K562 (cell line): ENCODE data around the gene LHB. TPM values are rescaled to one million over a fixed set of nuclear protein-coding genes. Genes with fewer than 3 reads are reported as not detected.
A peak's percentile ranks its signal among the peaks of the same experiment; 100 is the strongest.

Source experiments
- FOSL1 ChIP-seq: fragments of 200-800 bp; sonication (Bioruptor generic); conservative IDR thresholded peaks from 2 replicates; pipeline ENCODE4 v1.6.1; 2016; ENCODE audit warnings: missing genetic modification characterization, missing compliant biosample characterization
- GABPA ChIP-seq: fragments of 200-800 bp; sonication (Bioruptor generic); conservative IDR thresholded peaks from 2 replicates; pipeline ENCODE4 v1.6.1; 2016; ENCODE audit warnings: low read depth, missing genetic modification characterization, missing compliant biosample characterization
- HNRNPK ChIP-seq: fragments of 200-400 bp; formaldehyde crosslinking; IDR thresholded peaks from one replicate; pipeline ENCODE4 v1.6.1; 2018; ENCODE audit warnings: mild to moderate bottlenecking, low read depth, low read length; ENCODE audit not compliant: poor library complexity, severe bottlenecking
- KAT7 ChIP-seq: sonication (generic); formaldehyde crosslinking; IDR thresholded peaks from 2 replicates; pipeline ENCODE4 v1.8.0; 2022; ENCODE audit warnings: missing genetic modification reagents, mild to moderate bottlenecking, borderline replicate concordance
- KLF1 ChIP-seq: fragments of 450-650 bp; IDR thresholded peaks from 2 replicates; pipeline ENCODE4 v1.6.1; 2016; ENCODE audit warnings: missing genetic modification characterization, missing compliant biosample characterization
- PHF21A ChIP-seq: fragments of 450-650 bp; IDR thresholded peaks from 2 replicates; pipeline ENCODE4 v1.6.1; 2017; ENCODE audit warnings: low read depth, borderline replicate concordance
- SRSF7 ChIP-seq: fragments of 200-400 bp; formaldehyde crosslinking; optimal IDR thresholded peaks from 2 replicates; pipeline ENCODE3; 2017; ENCODE audit warnings: mild to moderate bottlenecking, low read depth, low read length
- TOE1 ChIP-seq, 2 experiments: fragments of 450-650 bp in 1 of 2; sonication (generic) in 1 of 2; formaldehyde crosslinking in 1 of 2; IDR thresholded peaks; 2 replicates each; pipeline versions ENCODE4 v1.7.1 to v1.8.0; 2016 to 2022; ENCODE audit warnings: borderline replicate concordance in 2 of 2, mild to moderate bottlenecking in 2 of 2, antibody characterized with exemption in 1 of 2, inconsistent platforms in 1 of 2, low read depth in 1 of 2, missing genetic modification reagents in 1 of 2, moderate library complexity in 1 of 2
- U2AF2 ChIP-seq: fragments of 200-400 bp; formaldehyde crosslinking; optimal IDR thresholded peaks from 2 replicates; pipeline ENCODE3; 2017; ENCODE audit warnings: low read depth, mild to moderate bottlenecking, low read length
- ZC3H11A ChIP-seq: IDR thresholded peaks from 2 replicates; pipeline ENCODE4 v1.6.1; 2012; ENCODE audit warnings: low read depth, low read length, improper control_type of control experiment
- ZNF165 ChIP-seq: fragments of 250-450 bp; sonication (Bioruptor Pico); IDR thresholded peaks from 2 replicates; pipeline ENCODE4 v1.4.0; 2020; ENCODE audit warnings: borderline replicate concordance
- ZNF23 ChIP-seq: fragments of 250-450 bp; sonication (Bioruptor Pico); IDR thresholded peaks from 2 replicates; pipeline ENCODE4 v1.4.0; 2020; ENCODE audit warnings: mild to moderate bottlenecking
- ZNF76 ChIP-seq: fragments of 250-450 bp; sonication (Bioruptor Pico); IDR thresholded peaks from 2 replicates; pipeline ENCODE4 v1.4.0; 2020; ENCODE audit warnings: mild to moderate bottlenecking, moderate library complexity, borderline replicate concordance
- polyA plus RNA-seq, 8 experiments: library from polyadenylated mRNA; depleted of rRNA in 4 of 8; stranded (reverse) in 5 of 8; unstranded in 3 of 8; fragments of >200 nt; fragmentation: Nextera tagmentation in 2 of 8; fragmentation: Illumina TruSeq in 1 of 8; extraction: Ambion mirVana in 2 of 8; extraction: Trizol in 1 of 8; gene quantifications; 2 replicates each; pipeline versions ENCODE4 v1.2.1 to v1.2.3, GENCODE V29; 2011 to 2014; ENCODE audit warnings: inconsistent platforms in 1 of 8, missing spikeins in 1 of 8
- total RNA-seq, 7 experiments: library from RNA; depleted of rRNA in 6 of 7; stranded (reverse); fragments of >200 nt in 6 of 7; fragmentation: Illumina TruSeq in 2 of 7; extraction: Trizol in 2 of 7; gene quantifications; 2 replicates each; pipeline versions ENCODE4 v1.2.1 to v1.2.3, GENCODE V29; 2011 to 2021; ENCODE audit warnings: low replicate concordance in 1 of 7
- TF ChIP-seq, protein P1 (sequence below), 2 experiments: fragments of 200-800 bp in 1 of 2; sonication (Bioruptor generic) in 1 of 2; sonication (generic) in 1 of 2; formaldehyde crosslinking in 1 of 2; IDR thresholded peaks in 1 of 2; conservative IDR thresholded peaks in 1 of 2; 2 replicates each; pipeline versions ENCODE4 v1.5.0 to v1.6.1; 2016 to 2020; ENCODE audit warnings: missing compliant biosample characterization in 1 of 2, missing genetic modification characterization in 1 of 2, missing genetic modification reagents in 1 of 2
- TF ChIP-seq, protein P2 (sequence below): fragments of 450-650 bp; formaldehyde crosslinking; conservative IDR thresholded peaks from 2 replicates; pipeline ENCODE4 v1.4.0; 2022; ENCODE audit warnings: mild to moderate bottlenecking, missing genetic modification characterization
- TF ChIP-seq, protein P3 (sequence below), 2 experiments: fragments of 450-650 bp in 1 of 2; sonication (generic) in 1 of 2; formaldehyde crosslinking; conservative IDR thresholded peaks; 2 replicates each; pipeline versions ENCODE4 v1.4.0 to v1.8.1; 2020 to 2022; ENCODE audit warnings: mild to moderate bottlenecking in 1 of 2, missing genetic modification reagents in 1 of 2
- TF ChIP-seq, protein P4 (sequence below): fragments of 450-650 bp; formaldehyde crosslinking; IDR thresholded peaks from 2 replicates; pipeline ENCODE4 v1.4.0; 2020; ENCODE audit warnings: mild to moderate bottlenecking, mixed read lengths
- TF ChIP-seq, protein P5 (sequence below): conservative IDR thresholded peaks from 2 replicates; pipeline ENCODE4 v1.6.1; 2011; ENCODE audit warnings: low read depth, mild to moderate bottlenecking, low read length; ENCODE audit not compliant: control insufficient read depth

LHB gene
- total and polyA plus RNA-seq, 9 of the 15 experiments (the other 6 are each of a cell fraction or from before 2014, with no cell fraction given): 0.54 TPM; not detected in 8

DNA sequence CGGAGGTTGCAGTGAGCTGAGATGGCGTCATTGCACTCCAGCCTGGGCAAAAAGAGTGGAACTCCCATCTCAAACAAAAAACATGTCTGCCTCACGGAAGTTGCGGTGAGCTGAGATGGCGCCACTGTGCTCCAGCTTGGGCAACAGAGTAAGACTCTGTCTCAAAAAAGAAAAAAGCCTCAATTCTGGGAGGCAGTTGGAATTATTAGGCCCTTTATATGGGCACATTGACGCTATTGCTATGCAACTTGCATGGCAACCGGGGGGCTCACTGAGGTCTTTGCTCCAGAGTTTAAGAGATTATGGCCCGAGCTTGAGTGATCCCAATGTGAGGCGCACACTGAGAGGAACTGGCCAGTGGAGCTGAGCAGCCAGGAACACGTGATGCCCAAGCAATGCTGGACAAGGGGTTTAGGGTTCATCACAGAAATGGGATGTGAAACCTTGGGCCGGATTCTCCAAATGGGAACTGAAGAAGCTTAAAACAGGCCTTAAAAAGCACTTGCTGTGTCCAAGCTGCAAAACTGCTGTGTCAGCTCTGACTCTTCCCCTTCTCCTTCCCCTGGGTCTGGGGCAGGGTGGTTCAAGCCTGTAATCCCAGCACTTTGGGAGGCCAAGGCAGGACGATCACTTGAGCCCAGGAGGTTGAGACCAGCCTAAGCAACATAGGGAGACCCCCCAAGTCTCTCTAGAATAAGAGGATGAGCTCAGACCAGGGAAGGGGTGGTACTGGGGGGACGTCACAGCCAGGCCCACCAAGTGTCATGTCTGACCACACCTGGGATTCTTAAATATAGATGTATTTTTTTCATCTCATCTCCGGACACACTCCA is 49.3 kb downstream of the LHB start (continued):
- TF ChIP-seq, protein P1, sequence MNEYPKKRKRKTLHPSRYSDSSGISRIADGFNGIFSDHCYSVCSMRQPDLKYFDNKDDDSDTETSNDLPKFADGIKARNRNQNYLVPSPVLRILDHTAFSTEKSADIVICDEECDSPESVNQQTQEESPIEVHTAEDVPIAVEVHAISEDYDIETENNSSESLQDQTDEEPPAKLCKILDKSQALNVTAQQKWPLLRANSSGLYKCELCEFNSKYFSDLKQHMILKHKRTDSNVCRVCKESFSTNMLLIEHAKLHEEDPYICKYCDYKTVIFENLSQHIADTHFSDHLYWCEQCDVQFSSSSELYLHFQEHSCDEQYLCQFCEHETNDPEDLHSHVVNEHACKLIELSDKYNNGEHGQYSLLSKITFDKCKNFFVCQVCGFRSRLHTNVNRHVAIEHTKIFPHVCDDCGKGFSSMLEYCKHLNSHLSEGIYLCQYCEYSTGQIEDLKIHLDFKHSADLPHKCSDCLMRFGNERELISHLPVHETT (CRISPR knock-in tag; conservative IDR thresholded peaks at IDR 0.05 in 1 of 2, IDR thresholded peaks at IDR 0.05 in 1 of 2): 0 out of 4 replicates have a peak, but pooled peaks of 1 of the 2 experiments have one; percentile 5
- TF ChIP-seq, protein P2, sequence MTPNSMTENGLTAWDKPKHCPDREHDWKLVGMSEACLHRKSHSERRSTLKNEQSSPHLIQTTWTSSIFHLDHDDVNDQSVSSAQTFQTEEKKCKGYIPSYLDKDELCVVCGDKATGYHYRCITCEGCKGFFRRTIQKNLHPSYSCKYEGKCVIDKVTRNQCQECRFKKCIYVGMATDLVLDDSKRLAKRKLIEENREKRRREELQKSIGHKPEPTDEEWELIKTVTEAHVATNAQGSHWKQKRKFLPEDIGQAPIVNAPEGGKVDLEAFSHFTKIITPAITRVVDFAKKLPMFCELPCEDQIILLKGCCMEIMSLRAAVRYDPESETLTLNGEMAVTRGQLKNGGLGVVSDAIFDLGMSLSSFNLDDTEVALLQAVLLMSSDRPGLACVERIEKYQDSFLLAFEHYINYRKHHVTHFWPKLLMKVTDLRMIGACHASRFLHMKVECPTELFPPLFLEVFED (CRISPR knock-in tag): peak; percentile 89
- TF ChIP-seq U2AF2 (no peak), HNRNPK (no peak), ZC3H11A (no peak), FOSL1 (tag) (peak; percentile 43; the same call in 1 of the 2 replicates), ZNF165 (CRISPR knock-in tag) (no peak), KAT7 (CRISPR knock-in tag) (no peak), PHF21A (no peak; the same call in 1 of the 2 replicates), TOE1 (IDR thresholded peaks at IDR 0.05; ENCODE audit: borderline replicate concordance) (peak; percentile 62; the same call in 1 of the 2 replicates), TOE1 (CRISPR knock-in tag; IDR thresholded peaks at IDR 0.05; ENCODE audit: borderline replicate concordance, low read depth) (no peak), ZNF76 (CRISPR knock-in tag) (peak; percentile 19; the same call in 1 of the 2 replicates), SRSF7 (no peak), KLF1 (tag) (no peak), GABPA (tag) (peak; percentile 54), ZNF23 (CRISPR knock-in tag) (peak; percentile 48; the same call in 1 of the 2 replicates)
- TF ChIP-seq, protein P3, sequence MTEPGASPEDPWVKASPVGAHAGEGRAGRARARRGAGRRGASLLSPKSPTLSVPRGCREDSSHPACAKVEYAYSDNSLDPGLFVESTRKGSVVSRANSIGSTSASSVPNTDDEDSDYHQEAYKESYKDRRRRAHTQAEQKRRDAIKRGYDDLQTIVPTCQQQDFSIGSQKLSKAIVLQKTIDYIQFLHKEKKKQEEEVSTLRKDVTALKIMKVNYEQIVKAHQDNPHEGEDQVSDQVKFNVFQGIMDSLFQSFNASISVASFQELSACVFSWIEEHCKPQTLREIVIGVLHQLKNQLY (CRISPR knock-in tag; conservative IDR thresholded peaks at IDR 0.05): 0 out of 4 replicates have a peak, but pooled peaks of 1 of the 2 experiments have one; percentile 70
- TF ChIP-seq, protein P4, sequence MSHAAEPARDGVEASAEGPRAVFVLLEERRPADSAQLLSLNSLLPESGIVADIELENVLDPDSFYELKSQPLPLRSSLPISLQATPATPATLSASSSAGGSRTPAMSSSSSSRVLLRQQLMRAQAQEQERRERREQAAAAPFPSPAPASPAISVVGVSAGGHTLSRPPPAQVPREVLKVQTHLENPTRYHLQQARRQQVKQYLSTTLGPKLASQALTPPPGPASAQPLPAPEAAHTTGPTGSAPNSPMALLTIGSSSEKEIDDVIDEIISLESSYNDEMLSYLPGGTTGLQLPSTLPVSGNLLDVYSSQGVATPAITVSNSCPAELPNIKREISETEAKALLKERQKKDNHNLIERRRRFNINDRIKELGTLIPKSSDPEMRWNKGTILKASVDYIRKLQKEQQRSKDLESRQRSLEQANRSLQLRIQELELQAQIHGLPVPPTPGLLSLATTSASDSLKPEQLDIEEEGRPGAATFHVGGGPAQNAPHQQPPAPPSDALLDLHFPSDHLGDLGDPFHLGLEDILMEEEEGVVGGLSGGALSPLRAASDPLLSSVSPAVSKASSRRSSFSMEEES: peak; percentile 58
- TF ChIP-seq, protein P5, sequence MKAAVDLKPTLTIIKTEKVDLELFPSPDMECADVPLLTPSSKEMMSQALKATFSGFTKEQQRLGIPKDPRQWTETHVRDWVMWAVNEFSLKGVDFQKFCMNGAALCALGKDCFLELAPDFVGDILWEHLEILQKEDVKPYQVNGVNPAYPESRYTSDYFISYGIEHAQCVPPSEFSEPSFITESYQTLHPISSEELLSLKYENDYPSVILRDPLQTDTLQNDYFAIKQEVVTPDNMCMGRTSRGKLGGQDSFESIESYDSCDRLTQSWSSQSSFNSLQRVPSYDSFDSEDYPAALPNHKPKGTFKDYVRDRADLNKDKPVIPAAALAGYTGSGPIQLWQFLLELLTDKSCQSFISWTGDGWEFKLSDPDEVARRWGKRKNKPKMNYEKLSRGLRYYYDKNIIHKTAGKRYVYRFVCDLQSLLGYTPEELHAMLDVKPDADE: no peak; the same call in 1 of the 2 replicates
